Astrocyte of the hippocampus (primary cell): ENCODE results near the gene ZMYM1.
A peak's percentile ranks its signal among the peaks of the same experiment; 100 is the strongest.
"Not testable (repeated sequence)": the region's sequence is repeated elsewhere in the genome, so short reads cannot be mapped to it uniquely, and the experiment has no call there.

Experiments
- DNase-seq: peaks from one replicate; pipeline ENCODE4 v3.0.0; 2011; ENCODE audit warnings: low read depth, low spot score

ZMYM1 gene

DNA sequence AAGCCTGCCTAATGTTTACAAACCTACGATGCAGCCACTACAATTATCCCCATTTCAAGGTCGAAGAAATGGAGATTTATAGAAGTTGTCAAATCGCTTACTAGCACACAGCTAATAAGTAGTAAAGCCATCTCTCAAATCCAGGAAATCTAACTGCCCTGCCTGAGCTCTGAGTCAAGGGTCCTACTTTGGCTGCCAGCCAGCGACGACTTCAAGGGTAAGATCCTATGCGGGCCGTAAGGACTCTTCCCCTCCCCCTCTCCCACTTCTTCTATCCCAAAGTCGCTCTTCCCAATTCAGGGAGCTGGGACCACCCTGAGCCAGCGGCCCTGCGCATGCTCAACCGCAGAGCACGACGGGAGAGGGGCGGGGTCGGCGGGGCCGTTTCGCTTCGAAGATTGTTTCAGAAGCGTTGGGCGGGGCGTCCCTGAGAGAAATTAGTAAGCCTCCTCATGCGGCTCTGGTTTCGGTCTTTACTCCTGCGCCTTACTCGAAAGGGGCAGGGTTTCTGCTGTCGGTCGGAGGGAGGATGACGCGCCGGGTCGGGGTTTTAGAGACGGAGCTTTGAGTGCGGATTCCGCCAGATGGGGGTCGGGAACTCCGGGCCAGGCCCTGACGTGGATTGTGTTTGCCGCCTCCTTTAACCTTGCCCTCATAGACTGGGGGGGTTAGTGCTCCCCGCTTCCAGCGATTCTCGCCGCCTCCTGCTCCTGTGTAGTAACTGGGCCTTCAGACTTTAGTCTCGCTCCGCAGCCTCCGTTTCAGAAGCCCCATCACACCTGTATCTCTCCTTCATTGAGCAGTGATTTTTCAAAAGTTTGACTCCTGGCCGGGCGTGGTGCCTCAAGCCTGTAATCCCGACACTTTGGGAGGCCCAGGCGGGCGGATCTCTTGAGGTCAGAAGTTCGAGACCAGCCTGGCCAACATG lies at the start of gene ZMYM1:
Gene ZMYM1, plus strand, starts transcription at position 383 of the 928 bp plus-strand sequence. CDS start 14,603 bp downstream, outside the sequence.
- peak; percentile 93 for DNase-seq

- DNase-seq: no peak
Observed at GRCh38 chr1:35029761-35030160, 49.4 kb upstream of the ZMYM1 start.

- no peak for DNase-seq
Observed at GRCh38 chr1:35030338-35030737, 48.8 kb upstream of the ZMYM1 start.

GRCh38 chr1:35030756-35031446 lies 48.3 kb upstream of the ZMYM1 start:
- DNase-seq: peak; percentile 72

DNA sequence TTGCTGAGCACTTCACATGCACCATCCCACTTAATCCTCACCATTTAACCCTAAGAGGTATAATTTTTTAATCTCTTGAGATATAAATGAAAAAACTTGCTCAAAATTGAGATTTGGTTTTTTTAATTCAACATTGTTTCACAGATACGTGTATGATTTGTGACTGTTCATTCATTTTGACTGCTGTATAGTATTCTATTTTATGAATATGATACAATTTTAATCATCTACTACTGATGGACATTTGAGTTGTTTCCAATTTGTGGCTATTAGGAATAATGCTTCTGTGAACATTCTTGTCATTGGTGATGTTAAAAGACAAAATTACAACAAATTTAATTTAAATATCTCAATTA lies 46.8 kb upstream of the ZMYM1 start:
- DNase-seq: no peak

DNA sequence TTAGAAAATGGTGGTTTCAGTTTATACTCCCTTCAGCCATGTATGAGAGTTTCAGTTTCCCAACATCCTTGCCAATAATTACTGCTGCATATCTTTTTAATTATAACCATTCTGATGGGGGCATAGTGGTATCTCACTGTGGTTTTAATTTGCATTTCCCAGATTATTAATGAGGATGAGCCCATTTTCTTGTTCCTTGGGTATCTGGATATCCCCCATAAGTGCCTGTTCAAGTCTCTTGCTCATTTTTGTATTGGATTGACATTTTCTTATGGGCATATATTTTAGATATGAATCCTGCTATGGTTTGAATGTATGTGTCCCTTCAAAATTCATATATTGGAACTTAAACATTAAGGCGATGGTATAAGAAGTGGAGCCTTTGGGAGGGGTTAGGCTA lies 45.8 kb upstream of the ZMYM1 start:
- no peak for DNase-seq

DNA sequence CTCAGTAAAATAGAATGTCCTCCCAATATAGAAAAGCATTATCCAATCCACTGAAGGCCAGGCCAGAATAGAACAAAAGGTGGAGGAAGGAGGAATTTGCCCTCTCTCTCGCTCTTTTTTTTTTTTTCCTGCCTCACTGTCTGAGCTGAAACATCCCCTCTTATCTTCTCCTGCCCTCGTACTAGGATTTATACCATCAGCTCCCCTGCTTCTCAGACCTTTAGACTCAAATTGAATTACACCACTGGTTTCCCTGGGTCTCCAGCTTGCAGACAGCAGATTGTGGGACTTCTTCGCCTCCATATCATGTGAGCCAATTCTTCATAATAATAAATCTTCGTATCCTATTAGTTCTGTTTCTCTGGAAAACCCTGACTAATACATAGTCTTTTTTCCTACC lies 42.6 kb upstream of the ZMYM1 start:
- DNase-seq: no peak

- no peak for DNase-seq
Observed at GRCh38 chr1:35037206-35037605, 42.0 kb upstream of the ZMYM1 start.

DNA sequence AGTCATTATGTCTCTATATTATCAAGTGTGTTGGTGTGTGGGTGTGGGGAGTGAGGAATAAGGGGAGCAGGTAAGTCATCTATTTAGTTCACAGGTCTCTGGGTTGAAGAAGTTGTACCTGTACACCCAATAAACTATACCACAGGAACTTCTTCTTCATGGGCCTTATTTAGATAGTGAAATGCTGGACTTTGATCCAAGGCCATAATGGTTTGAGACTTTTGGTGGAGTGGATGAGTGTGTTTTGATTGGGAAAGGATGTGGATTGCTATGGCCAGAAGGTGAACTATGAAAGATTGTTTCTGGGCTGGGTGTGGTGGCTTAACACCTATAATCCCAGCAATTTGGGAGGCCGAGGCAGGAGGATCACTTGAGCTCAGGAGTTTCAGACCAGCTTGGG lies 40.5 kb upstream of the ZMYM1 start:
- DNase-seq: no peak

DNA sequence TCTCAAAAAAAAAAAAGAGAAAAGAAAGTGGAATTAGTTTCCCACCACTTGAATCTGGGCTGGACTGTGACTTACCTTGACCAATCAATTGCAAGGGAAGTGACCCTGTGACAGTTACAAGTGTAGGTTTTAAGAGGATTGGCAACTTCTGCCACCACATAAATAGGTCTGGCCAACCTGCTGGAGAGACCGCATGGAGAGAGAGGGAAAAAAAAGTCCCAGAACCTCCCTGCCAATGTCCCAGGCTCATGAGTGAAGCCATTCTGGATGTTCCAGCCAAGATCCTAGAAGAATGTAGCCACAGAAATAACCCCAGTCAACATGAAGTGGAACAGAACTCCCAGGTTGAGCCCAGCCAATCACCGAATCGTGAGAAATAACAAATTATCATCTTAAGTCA lies 35.7 kb upstream of the ZMYM1 start:
- no peak for DNase-seq

GRCh38 chr1:35044431-35044830 lies 34.8 kb upstream of the ZMYM1 start:
- DNase-seq: peak; percentile 5

DNA sequence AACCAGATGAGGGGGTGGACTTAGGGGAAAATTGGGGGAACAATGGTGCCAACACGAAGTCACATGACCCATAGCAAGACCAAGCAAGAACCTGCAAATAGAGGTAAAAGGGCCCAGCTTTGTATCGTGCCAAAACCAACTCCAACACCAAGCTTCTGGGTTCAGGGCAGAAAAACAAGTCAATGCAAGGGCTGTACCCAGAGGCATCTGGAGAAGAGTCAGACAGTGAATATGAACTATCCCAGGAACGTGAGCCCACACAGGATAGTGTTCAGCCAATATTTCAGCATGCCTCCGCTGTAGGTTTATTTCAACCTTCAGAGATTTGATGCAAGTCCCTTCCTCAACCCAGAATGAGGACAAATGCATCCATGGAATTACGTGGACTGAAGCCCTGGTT lies 32.5 kb upstream of the ZMYM1 start:
- DNase-seq: no peak

DNA sequence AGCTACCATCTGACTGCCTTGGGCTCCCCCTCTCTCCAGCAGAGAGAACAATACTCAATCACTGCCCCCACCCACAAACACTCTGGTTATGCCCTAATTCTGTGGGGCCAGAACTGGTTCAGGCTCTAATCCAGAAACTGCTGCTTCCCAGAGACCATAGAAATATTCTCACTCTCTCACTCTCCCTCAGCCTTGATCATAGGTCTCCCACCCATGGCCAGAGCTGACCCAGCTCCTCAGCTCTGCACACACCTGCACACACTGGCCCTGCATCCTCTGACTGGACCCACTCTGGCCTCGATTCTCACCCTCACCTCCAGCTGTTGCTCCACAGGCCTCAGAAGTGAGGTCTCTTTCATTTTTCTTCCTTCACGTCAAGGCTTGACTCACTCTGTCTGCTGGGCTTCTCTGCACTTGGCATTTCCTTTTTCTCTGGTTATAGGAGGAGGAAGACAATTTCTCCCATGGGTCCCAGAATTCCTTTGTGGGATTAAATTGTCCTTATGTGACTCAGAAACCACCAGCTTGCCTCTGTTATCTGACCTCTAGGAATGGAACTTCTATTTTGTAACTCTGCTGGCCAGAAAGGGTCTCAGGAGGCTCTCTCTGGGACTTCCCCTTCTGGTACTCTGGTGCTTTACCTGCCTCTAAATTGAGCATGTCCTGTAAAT lies 31.9 kb upstream of the ZMYM1 start:
- peak; percentile 85 for DNase-seq

- DNase-seq: peak; percentile 20
Observed at GRCh38 chr1:35049116-35049515, 30.1 kb upstream of the ZMYM1 start.

GRCh38 chr1:35053433-35053832 lies 25.8 kb upstream of the ZMYM1 start:
- DNase-seq: no peak

DNA sequence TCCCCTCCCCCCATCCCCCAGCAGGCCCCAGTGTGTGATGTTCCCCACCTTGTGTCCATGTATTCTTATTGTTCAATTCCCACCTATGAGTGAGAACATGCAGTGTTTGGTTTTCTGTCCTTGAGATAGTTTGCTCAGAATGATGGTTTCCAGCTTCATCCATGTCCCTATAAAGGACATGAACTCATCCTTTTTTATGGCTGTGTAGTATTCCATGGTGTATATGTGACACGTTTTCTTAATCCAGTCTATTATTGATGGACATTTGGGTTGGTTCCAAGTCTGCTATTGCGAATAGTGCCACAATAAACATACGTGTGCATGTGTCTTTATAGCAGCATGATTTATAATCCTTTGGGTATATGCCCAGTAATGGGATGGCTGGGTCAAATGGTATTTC lies 24.9 kb upstream of the ZMYM1 start:
- not testable (repeated sequence) for DNase-seq

DNA sequence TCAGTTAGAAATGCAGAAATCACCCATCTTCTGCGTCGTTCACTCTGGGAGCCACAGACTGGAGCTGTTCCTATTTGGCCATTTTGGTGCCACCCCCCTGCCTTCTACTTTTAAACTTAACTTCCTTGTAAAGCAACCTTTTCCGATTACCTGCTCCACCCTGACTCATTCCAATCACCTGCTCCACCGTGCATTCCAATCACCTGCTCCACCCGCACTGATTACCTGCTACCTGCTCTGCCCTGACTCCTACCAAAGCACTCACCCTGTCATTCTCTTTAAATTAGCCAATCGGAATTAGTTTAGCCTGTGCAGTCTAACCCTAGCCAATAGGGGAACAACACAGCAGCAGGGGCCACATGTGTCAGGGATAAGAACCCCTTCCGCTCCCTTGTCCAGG lies 20.9 kb upstream of the ZMYM1 start:
- DNase-seq: not testable (repeated sequence)

GRCh38 chr1:35058988-35059387 lies 20.2 kb upstream of the ZMYM1 start:
- DNase-seq: no peak

DNA sequence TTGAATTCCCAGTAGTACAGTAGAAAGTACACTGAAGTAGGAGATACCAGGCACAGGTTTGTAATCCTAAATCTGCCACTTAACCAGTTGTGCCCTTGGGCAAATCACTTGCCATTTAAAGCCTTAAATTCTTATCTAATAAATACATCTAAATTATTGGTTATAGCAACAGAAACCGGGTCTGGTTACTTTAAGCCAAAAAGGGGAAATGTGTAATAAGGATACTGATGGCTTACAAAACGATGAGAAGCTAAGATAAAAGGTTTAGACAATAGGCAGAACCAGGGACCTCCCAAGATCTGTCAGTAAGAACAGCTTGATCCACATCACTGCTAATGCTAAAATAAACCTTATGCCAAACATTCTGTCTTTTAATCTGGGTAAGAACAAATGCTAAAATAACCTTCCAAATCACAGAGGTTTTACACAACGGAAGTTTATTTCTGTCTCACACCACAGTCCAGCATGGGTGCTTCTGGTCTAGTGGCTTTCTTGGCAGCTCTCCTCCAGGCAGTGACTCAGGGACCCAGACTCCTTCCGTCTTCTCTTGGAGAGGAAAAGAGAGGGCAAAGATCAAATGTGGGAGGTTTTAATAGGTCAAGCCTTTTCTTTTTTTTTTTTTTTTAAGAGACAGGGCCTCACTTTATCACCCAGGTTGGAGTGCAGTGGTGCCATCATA lies 16.5 kb upstream of the ZMYM1 start:
- peak; percentile 33 for DNase-seq

DNA sequence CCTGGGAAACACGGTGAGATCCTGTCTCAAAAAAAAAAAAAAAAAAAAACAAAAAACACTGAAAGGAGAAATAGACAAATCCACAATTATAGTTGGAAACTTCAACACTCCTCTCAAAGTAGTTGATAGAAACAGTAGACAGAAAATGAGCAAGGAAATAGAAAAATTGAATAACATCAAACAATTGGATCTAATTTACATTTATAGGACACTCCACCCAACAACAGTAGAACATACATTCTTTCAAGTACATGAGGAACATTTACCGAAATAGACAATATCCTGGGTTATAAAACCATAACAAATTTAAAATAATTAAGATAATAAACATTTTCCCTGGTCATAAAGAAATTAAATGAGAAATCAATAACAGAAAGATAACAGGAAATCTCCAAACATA lies 14.9 kb upstream of the ZMYM1 start:
- DNase-seq: no peak

DNA sequence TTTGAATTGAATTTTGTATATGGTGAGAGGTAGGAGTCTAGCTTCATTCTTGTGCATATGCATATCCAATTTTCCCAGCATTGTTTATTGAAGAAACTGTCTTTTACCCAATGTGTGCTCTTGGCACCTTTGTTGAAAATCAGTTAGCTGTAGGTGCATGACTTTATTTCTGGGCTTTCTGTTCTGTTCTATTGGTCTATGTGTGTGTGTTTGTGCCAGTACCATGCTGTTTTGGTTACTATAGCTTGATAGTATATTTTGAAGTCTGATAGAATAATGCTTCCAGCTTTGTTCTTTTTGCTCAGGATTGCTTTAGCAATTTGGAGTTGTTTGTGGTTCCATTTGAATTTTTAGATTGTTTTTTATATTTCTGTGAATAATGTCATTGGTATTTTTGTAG lies 9.4 kb upstream of the ZMYM1 start:
- no peak for DNase-seq

GRCh38 chr1:35073265-35073811 lies 5.8 kb upstream of the ZMYM1 start:
- no peak for DNase-seq
